Left ventricle myocardium inferior (tissue), 1 donor: ENCODE data around the gene IQSEC1. TPM values are rescaled to one million over a fixed set of nuclear protein-coding genes. Genes with fewer than 3 reads are reported as not detected.

ENCODE experiments used
- DNase-seq: peaks from one replicate; pipeline ENCODE4 v3.0.0-alpha.2; 2020
- H3K27ac ChIP-seq: fragments of 200-600 bp; replicated peaks from 2 replicates; pipeline ENCODE4 v1.8.0; 2021
- H3K27me3 ChIP-seq: fragments of 200-600 bp; 2 replicates; pipeline ENCODE4 v1.8.0; 2021; ENCODE audit warnings: low read depth
- H3K36me3 ChIP-seq: fragments of 200-600 bp; 2 replicates; pipeline ENCODE4 v1.8.0; 2021
- H3K4me1 ChIP-seq: fragments of 200-600 bp; 2 replicates; pipeline ENCODE4 v1.8.0; 2021
- H3K4me3 ChIP-seq: fragments of 200-600 bp; 2 replicates; pipeline ENCODE4 v1.8.0; 2021; ENCODE audit warnings: mild to moderate bottlenecking, moderate library complexity
- H3K9me3 ChIP-seq: fragments of 200-600 bp; replicated peaks from 2 replicates; pipeline ENCODE4 v1.8.0; 2021
- CTCF ChIP-seq: fragments of 200-600 bp; IDR thresholded peaks from 2 replicates; pipeline ENCODE4 v1.8.0; 2021; ENCODE audit warnings: antibody characterized with exemption, mild to moderate bottlenecking, borderline replicate concordance
- intact Hi-C: fragments of 100-400 bp; cut with micrococcal nuclease; formaldehyde crosslinking; loops from one replicate; pipeline ENCODE4 v1.11.0; 2022
- total RNA-seq: library from RNA; stranded (reverse); fragmentation: NEBNext Ultra II Directional; extraction: Animal tissue kit (Norgen Biotek cat#: 25700); gene quantifications from one replicate; pipeline ENCODE4 v1.2.1, GENCODE V29; 2021
- donor health status: DM: no; HTN: yes; CAD: no; lungs with severe emphysema.

Gene IQSEC1
- total RNA-seq, 1 donor from 2014 or later: 78.6 TPM

DNA sequence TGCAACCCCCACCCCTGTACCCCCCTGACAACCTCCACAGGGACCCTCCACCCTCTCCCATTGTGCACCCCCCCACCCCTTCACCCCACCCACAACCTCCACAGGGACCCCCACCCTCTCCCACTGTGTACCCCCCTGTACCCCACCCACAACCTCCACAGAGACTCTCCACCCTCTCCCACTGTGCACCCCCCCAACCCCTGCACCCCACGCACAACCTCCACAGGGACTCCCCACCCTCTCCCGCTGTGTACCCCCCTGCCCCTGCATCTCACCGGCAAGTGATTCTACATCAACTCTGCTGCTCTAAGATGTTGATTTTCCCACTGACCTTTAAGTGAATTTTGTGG lies 180.4 kb downstream of the IQSEC1 start:
- no peak overlapping the region for H3K27ac ChIP-seq
- peaks cover 3% of the 10 kb centered on the region for H3K27me3 ChIP-seq
- no peak for DNase-seq
- no peak overlapping the region for H3K4me3 ChIP-seq
- peaks cover 51% of the 10 kb centered on the region for H3K4me1 ChIP-seq
- H3K36me3 ChIP-seq: no peaks in the 10 kb centered on the region
- intact Hi-C loops: loop anchor here (10.0 kb wide), 1 partner anchor 92 kb away; no protein-coding TSS in a partner anchor
- H3K9me3 ChIP-seq: no peaks in the 10 kb centered on the region
- no peak for TF ChIP-seq CTCF

GRCh38 chr3:12891985-12892839 lies 181.0 kb downstream of the IQSEC1 start:
- peaks cover 44% of the 10 kb centered on the region for H3K4me1 ChIP-seq

GRCh38 chr3:12891391-12891984 lies 181.7 kb downstream of the IQSEC1 start:
- no peaks in the 10 kb centered on the region for H3K9me3 ChIP-seq
- TF ChIP-seq CTCF: no peak
- H3K4me3 ChIP-seq: peak overlapping the region; percentile 48
- no peaks in the 10 kb centered on the region for H3K36me3 ChIP-seq
- H3K4me1 ChIP-seq: peaks cover 37% of the 10 kb centered on the region
- no peak for DNase-seq
- peaks cover 7% of the 10 kb centered on the region for H3K27me3 ChIP-seq
- no peak overlapping the region for H3K27ac ChIP-seq
- intact Hi-C loops: loop anchor here (10.0 kb wide), 1 partner anchor 93 kb away; no protein-coding TSS in a partner anchor

More at GRCh38 chr3:12891985-12892839, 181.0 kb downstream of the IQSEC1 start:
- H3K27me3 ChIP-seq: peaks cover 7% of the 10 kb centered on the region
- TF ChIP-seq CTCF: peak; percentile 95
- no peak for DNase-seq
- no peaks in the 10 kb centered on the region for H3K9me3 ChIP-seq
- H3K27ac ChIP-seq: no peak overlapping the region
- peak overlapping the region; percentile 48 for H3K4me3 ChIP-seq
- no peaks in the 10 kb centered on the region for H3K36me3 ChIP-seq
- intact Hi-C loops: loop anchor here (10.0 kb wide), 1 partner anchor 93 kb away; no protein-coding TSS in a partner anchor

DNA sequence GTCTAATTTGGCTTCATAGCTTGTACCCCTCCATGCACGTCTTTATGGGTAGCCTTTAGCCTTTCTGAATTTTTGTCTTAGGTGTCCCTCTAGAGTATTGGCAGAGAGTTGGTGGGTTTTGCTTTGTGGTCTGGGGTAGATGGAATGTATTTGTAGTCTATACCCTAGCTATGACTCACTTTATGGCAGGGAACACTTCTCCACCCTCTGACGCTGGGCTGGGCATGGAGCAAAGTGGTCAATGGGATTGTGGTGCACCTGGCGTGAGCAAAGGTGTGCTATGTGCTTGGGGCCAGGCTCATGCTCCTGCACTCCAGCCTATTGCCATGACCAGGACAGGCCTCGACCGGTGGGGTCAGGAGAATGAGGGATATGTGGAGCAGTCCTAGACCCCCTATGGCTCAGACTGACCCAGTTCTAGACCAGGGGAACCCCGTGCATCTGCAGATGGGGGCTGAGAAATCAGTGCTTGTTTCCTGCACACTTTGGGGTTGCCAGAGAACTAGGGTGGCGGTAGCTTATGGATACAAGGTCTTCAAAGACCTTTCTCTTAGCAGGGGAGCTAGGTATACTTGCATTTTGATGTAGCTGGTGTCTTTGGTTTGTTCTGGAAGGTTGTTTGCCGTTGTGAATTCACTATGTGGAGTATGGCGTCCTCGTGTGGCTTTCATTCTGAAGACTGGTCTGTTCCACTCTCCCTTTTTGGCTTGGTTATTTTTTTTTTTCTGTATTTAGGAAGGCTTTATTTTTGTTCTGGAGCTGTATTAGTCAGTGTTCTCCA lies 182.4 kb downstream of the IQSEC1 start:
- no peak for DNase-seq
- intact Hi-C loops: loop anchor here (10.0 kb wide), 1 partner anchor 94 kb away; no protein-coding TSS in a partner anchor

More for the DNA sequence above, 182.4 kb downstream of the IQSEC1 start:
- H3K4me3 ChIP-seq: no peak overlapping the region
- TF ChIP-seq CTCF: no peak
- H3K27me3 ChIP-seq: peaks cover 7% of the 10 kb centered on the region
- H3K9me3 ChIP-seq: no peaks in the 10 kb centered on the region
- no peak overlapping the region for H3K27ac ChIP-seq
- peaks cover 30% of the 10 kb centered on the region for H3K4me1 ChIP-seq
- no peaks in the 10 kb centered on the region for H3K36me3 ChIP-seq
